Activated CD4-positive, alpha-beta T cell treated with anti-CD3 and anti-CD28 coated beads, Interleukin-2, amount 50 U/mL, for 1 hour (primary cell): ENCODE results near the gene RNU11.
"Not testable (repeated sequence)": the region's sequence is repeated elsewhere in the genome, so short reads cannot be mapped to it uniquely, and the experiment has no call there.

ENCODE experiments used
- DNase-seq: peaks from one replicate; pipeline ENCODE4 v3.0.0-alpha.2; 2020

Gene RNU11

DNA sequence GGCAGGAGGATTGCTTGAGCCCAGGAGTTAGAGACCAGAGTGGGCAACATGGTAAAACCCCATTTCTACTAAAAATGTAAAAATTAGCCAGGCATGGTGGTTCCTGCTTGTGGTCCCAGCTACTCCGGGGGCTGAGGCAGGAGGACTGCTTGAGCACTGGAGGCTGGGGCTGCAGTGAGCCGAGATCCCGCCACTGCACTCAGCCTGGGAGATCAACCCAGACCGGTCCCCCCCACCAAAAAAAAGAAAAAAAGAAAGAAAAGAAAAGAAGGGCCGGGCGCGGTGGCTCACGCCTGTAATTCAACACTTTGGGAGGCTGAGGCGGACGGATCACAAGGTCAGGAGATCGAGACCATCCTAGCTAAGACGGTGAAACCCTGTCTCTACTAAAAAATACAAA lies 18.4 kb downstream of the RNU11 start:
- no peak for DNase-seq

GRCh38 chr1:28668191-28668955 lies 20.0 kb downstream of the RNU11 start, which contains the start of gene GMEB1:
TSS of gene GMEB1 (plus strand) at chr1:28668784. CDS start at chr1:28683613, 14,829 bp downstream.
- DNase-seq, result peak; percentile 79

- peak; percentile 24 for DNase-seq
Observed at GRCh38 chr1:28668956-28669723, 20.7 kb downstream of the RNU11 start.

- DNase-seq, result no peak
Observed at GRCh38 chr1:28671254-28671780, 22.9 kb downstream of the RNU11 start.

GRCh38 chr1:28672971-28673370 lies 24.6 kb downstream of the RNU11 start:
- DNase-seq, result not testable (repeated sequence)

- DNase-seq, result no peak
Observed at GRCh38 chr1:28675924-28676257, 27.5 kb downstream of the RNU11 start.

DNA sequence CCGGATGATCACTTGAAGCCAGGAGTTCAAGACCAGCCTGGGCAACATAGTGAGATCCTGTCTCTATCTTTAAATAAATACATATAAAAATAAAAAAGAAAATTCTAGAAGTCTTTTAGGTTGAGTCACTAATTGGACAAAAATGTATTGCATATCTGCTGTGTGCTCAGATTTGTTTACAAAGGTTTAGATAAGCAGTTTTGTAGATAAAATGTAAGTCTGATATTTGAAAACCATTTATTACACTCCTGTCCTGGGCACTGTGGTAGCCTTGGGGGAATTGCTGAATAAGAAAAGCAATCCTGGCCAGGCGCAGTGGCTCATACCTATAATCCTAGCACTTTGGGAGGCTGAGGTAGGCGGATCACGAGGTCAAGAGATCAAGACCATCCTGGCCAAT lies 31.8 kb downstream of the RNU11 start:
- no peak for DNase-seq

DNA sequence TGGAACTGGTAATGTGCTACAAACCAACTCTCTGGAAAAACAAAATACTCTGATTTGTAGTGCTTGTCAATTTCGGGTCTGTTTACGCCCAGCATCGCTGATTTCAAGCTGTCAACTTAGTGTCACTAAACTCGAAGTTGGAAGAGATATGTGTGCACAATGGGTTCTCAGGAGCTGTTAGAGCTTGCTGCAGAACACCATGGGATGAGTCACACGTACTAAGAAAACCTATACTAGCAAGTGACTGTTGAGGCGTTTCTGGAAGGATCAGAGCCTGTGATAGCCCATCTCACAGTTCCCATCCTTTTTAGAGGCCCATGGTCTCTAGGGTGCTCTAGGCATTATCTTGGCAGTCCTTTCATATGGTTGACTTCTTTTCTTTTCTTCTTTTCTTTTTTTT lies 34.4 kb downstream of the RNU11 start:
- no peak for DNase-seq

GRCh38 chr1:28684937-28685336 lies 36.5 kb downstream of the RNU11 start:
- no peak for DNase-seq

DNA sequence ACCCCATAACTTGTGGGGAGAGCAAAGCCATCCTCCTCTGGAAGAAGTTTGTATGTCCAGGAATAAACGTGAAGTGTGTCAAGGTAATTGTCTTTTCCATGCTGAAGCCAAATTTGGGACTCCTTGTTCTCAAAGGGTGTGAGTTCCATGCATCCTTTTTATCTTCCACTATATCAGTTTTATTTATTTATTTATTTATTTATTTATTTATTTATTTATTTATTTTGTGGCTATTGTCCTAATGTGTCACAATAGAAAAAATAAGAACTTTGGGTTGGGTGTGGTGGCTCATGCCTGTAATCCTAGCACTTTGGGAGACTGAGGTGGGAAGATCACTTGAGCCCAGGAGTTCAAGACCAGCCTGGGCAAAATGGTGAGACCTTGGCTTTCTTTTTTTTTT lies 43.2 kb downstream of the RNU11 start:
- DNase-seq, result not testable (repeated sequence)
